LHCN-M2 (cell line): Measurements from ENCODE around the gene MAP3K7. TPM values are rescaled to one million over a fixed set of nuclear protein-coding genes. Genes with fewer than 3 reads are reported as not detected.
A peak's percentile ranks its signal among the peaks of the same experiment; 100 is the strongest.

Experiments
- DNase-seq: peaks from one replicate; pipeline ENCODE4 v3.0.0-alpha.2; 2012; ENCODE audit warnings: low read depth
- polyA plus RNA-seq: library from polyadenylated mRNA; unstranded; fragments of >200 nt; gene quantifications from one replicate; pipeline ENCODE4 v1.2.1, GENCODE V29; 2012; ENCODE audit warnings: missing spikeins
- total RNA-seq: library from RNA; depleted of rRNA; stranded (reverse); fragments of >200 nt; gene quantifications from 2 replicates; pipeline ENCODE4 v1.2.3, GENCODE V29; 2014; rRNA removed

Gene MAP3K7
- 32.8 and 32.9 TPM in 2 replicates for total RNA-seq
- 13.8 TPM for polyA plus RNA-seq

- peak; percentile 95 for DNase-seq
These were observed at the start of gene MAP3K7 for GRCh38 chr6:90586836-90587638. TSS of gene MAP3K7 (minus strand) at chr6:90587072. CDS start at chr6:90586883, 189 bp downstream.

DNA sequence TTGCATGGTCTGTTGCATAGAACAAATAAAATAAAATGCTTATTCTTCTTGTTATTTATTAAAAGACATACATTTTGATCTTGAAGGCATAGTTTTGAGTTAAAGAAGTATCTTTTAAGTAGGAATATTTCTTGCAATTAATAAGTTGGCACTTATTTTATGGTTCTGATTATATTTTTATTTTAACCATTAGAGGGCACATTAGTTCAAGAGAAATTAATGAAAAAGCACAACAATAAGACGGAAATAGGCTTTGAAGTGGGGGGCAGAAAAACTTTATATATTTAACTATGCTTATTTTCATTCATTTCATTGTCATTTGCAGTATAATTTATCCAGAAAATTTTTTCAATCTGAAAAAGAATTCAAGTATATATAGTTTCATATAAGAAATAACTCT lies 44.2 kb upstream of the MAP3K7 start:
- DNase-seq = no peak

- DNase-seq = no peak
These were observed 34.7 kb upstream of the MAP3K7 start for GRCh38 chr6:90621581-90621980.

GRCh38 chr6:90619221-90619620 lies 32.3 kb upstream of the MAP3K7 start:
- DNase-seq = no peak

- no peak for DNase-seq
These were observed 25.4 kb upstream of the MAP3K7 start for GRCh38 chr6:90612313-90612680.

GRCh38 chr6:90611543-90612312 lies 24.9 kb upstream of the MAP3K7 start:
- no peak for DNase-seq

DNA sequence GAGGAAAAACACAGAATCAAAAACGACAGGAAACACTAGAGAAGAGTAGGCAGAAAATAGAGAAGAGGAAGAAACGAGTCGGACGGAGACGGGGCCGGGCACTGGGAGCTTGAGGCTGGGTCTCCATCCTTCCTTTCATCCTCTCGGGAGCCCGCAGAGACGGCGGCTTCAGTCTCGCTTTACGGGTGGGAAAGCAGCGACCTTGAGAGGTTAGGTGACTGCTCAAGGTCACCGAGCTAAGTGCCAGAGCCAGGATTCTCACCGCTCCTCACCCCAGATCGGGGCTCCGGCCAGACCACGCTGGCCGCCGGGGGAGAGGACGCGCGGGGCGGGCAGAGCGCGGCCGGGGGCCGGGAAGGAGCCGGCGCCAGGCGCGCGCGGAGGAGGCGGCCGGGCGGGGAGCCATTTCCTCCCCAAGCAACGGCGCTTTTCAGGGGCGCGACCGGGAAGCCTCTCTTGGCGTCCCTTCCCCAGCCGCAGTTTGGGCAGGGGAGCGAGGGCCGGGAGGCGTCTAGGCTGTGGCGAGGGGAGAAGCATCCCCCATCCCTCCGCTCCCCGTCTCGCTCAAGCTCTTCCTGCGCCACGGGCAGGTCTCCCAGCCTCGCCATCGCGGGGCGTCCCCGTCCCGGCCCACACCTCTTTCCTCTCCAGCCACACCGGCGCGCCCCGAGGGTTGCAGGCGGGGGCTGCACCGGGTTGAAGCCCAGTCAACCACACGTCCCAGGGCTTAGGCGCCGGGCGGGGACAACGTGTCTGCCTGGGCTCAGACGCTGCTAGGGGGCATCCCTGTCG lies 24.1 kb upstream of the MAP3K7 start:
- peak; percentile 29 for DNase-seq

DNA sequence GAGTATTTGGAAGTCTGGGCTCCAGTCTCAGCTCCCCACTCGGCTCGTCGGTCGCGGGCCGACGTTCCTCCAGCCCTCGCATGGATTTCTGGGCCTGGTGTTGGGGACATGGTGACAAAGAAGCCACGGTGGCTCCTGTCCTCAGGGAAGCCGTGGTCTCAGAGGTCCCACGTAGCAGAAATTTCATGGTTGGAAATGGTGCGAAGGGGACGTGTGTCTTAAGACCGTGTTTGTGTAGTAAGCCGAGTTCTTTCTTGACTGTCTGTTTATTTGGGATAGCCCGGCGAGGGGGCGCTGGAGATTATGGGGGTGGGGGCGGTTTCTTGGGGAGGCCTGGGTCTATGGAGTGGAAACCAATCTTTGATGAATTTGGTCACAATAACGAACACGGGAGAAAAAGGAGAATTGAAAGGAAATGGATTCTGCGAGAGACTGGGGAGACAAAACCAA lies 23.5 kb upstream of the MAP3K7 start:
- DNase-seq = no peak

DNA sequence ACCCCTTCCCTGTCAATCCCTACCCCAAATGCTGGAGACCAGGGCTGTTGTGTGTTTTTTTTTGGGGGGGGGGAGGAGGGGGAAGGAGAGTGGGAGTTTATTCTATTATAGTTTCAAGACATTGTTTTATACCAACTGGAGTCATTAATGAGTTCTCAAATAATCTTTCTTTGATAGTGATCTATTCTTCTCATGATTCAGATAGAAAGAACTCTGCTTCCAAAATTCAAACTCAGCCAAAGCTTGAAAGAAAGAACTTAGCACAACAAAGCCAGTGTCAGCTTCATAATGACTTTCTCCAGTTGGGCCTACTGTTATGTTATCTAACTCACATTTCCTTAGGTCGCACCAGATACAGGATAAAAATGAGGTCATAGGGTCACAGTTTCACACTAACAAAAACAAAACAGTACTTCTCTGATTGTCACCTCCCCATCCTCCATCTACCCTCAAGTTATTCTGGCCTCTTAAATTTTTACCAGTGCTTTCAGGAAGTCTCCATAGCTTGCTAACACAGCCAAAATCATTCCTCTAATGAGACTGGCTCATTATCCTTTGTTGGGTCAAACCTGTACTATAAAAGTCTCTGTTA lies 19.0 kb upstream of the MAP3K7 start:
- no peak for DNase-seq

GRCh38 chr6:90604546-90604945 lies 17.7 kb upstream of the MAP3K7 start:
- DNase-seq = no peak

GRCh38 chr6:90599151-90599550 lies 12.3 kb upstream of the MAP3K7 start:
- DNase-seq = no peak

DNA sequence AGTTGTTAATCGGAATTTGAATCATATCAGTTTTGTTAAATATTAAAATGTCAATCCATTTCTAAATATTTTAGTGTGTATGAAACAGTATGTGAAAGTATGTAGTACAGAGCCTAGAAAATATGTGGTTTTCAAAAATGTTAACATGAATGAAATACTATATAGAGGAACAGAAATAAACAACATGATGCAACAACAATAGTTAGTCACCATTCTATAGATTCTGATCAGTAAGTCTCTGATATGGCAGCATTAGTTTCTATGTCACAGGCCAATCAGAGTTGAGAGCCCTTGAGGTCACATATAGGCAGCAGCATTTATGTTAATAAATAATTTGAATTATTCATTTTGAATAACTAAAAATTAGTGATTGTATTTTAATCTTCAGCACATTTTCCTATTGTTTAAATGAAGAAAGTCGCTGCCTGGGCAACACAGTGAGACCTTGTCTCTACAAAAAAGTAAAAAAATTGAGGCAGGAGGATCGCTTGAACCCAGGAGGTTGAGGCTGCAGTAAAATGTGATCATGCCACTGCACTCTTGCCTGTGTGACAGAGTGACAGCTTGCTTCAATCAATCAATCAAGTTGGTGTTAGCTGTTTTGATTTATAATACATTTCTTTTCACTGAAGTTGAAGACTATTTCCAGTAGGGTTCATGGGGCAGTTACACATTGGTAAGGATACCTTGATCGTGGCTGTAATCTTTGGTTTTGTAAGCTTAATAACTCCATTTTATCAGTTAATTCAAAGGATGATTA lies 11.5 kb upstream of the MAP3K7 start:
- DNase-seq = no peak

- DNase-seq = no peak
These were observed 10.2 kb upstream of the MAP3K7 start for GRCh38 chr6:90596967-90597539.

- no peak for DNase-seq
These were observed 9.0 kb upstream of the MAP3K7 start for GRCh38 chr6:90595854-90596253.

DNA sequence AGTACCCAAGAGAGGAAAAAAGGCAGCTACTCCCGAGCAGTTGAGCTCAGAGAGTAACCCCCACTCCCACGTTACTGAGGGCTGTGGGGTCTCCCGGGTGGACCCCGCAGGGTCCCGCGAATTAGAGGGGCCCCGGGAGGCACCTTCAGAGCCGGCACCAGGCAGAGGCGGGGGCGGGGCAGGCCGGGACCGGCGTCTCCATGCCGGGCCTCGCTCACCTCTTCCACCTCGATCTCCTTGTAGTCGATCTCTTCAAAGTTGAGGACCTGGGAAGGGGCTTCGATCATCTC lies 381 bp downstream of the MAP3K7 start:
- DNase-seq = no peak

- no peak for DNase-seq
These were observed 2.1 kb downstream of the MAP3K7 start for GRCh38 chr6:90584636-90585255.

DNA sequence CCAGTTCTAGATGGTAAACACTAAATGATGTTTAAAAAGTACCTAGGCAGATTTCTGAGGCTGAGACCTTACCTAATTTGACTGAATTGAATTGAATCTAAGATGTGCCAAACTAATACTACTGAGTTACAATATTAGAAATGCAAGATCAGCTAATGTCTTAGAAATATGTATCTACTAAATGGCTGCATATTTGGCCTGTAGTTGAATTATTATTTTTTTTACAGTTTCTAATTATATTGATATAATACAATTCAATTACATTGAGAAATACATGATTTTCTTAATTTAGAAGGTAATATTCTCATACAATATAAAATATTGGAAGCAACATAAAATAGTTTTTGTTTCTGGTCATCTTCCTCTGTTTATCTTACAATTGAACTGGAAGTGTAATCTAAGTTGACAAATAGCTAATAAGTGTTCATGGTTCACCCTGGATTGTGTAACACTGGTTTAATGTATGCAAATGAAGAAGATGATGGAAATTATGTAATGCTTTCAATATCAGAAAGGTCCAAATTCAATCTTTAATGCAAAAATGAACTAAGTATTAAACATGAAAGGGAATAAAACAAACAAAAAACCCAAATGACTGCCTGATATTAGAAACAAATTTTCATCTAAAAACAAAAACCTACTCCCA lies 2.9 kb downstream of the MAP3K7 start:
- no peak for DNase-seq

- DNase-seq = no peak
These were observed 3.6 kb downstream of the MAP3K7 start for GRCh38 chr6:90583179-90583835.

DNA sequence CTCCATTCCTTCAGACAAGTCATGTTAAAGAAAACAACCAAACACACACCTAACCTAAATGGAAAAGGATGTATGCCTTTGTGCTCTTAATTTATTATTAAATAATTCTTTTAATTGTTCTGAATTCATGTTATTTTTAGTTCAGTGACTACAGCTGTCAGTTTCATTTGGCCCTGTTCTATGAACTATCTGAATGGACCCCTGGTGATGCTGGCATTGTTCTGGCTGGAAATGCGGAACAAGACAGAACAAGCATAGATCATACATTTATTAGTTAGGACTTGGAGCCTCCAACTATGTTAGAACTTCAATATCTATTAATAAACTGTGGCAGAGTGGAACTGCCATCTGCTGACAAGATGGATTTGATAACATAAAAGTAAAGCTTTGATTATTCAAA lies 5.7 kb downstream of the MAP3K7 start:
- DNase-seq = no peak
